GM13977 (cell line): ENCODE data around the gene DKK1.

Experiments used
- DNase-seq: peaks from one replicate; pipeline ENCODE4 v3.0.0; 2012; ENCODE audit warnings: low spot score
- in situ Hi-C: fragments of 300-500 bp; cut with MboI; formaldehyde crosslinking; loops from one replicate; pipeline ENCODE4 v1.12.0; 2022; ENCODE audit warnings: low sequenced_read_pairs, low pct_unique_long_range_greater_than_20kb, mixed read lengths, inconsistent platforms; ENCODE audit not compliant: unreplicated experiment
- TF ChIP-seq, protein P1 (sequence below): IDR thresholded peaks from 2 replicates; pipeline ENCODE4 v1.5.1; 2012; ENCODE audit warnings: mild to moderate bottlenecking, control low read depth; ENCODE audit not compliant: insufficient read depth; ENCODE audit errors: extremely low read depth, missing control alignments

Gene DKK1

DNA sequence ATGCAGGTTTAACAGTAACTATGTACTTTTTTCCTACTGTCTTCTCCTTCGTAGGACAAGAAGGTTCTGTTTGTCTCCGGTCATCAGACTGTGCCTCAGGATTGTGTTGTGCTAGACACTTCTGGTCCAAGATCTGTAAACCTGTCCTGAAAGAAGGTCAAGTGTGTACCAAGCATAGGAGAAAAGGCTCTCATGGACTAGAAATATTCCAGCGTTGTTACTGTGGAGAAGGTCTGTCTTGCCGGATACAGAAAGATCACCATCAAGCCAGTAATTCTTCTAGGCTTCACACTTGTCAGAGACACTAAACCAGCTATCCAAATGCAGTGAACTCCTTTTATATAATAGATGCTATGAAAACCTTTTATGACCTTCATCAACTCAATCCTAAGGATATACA lies 2.4 kb downstream of the DKK1 start:
- DNase-seq, result no peak
- TF ChIP-seq, protein P1, sequence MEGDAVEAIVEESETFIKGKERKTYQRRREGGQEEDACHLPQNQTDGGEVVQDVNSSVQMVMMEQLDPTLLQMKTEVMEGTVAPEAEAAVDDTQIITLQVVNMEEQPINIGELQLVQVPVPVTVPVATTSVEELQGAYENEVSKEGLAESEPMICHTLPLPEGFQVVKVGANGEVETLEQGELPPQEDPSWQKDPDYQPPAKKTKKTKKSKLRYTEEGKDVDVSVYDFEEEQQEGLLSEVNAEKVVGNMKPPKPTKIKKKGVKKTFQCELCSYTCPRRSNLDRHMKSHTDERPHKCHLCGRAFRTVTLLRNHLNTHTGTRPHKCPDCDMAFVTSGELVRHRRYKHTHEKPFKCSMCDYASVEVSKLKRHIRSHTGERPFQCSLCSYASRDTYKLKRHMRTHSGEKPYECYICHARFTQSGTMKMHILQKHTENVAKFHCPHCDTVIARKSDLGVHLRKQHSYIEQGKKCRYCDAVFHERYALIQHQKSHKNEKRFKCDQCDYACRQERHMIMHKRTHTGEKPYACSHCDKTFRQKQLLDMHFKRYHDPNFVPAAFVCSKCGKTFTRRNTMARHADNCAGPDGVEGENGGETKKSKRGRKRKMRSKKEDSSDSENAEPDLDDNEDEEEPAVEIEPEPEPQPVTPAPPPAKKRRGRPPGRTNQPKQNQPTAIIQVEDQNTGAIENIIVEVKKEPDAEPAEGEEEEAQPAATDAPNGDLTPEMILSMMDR, result no peak
- in situ Hi-C loops, result loop anchor here (10.0 to 25.0 kb wide), 2 partner anchors 168 to 271 kb away; no protein-coding TSS in a partner anchor

DNA sequence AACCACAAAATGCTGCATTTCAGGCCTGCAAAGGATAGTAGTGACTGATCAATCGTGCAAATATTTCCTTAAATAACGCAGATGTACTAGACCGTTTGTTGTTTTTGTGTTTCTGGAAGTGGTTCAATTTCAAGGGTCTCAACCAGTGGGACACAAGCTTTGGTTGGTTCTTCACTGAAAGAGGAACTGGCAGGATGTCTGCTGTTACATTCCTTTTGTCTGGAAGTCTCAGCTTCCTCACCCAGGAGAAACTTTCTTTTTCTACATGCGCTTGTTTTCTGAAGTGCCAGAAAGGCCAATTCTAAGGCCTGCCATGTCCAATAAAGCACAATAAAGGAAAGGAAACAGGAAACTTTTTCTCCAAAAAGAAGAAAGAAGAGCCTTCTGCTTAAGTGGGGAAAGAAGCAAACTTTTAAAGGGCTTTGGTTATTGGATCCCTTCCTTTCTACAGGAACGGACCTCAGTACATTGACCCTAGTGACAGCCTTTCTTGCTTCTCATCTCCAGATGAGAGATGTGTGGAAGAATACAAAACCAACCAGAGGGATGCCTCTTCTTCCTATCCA lies 4.1 kb downstream of the DKK1 start:
- in situ Hi-C loops, result loop anchor here (10.0 to 25.0 kb wide), 2 partner anchors 167 to 269 kb away; no protein-coding TSS in a partner anchor
- TF ChIP-seq, protein P1, result no peak
- no peak for DNase-seq

- in situ Hi-C loops, result loop anchor here (10.0 to 25.0 kb wide), 2 partner anchors 166 to 268 kb away; no protein-coding TSS in a partner anchor
- TF ChIP-seq, protein P1, result no peak
- DNase-seq, result no peak
Observed at GRCh38 chr10:52318822-52319464, 4.9 kb downstream of the DKK1 start.

DNA sequence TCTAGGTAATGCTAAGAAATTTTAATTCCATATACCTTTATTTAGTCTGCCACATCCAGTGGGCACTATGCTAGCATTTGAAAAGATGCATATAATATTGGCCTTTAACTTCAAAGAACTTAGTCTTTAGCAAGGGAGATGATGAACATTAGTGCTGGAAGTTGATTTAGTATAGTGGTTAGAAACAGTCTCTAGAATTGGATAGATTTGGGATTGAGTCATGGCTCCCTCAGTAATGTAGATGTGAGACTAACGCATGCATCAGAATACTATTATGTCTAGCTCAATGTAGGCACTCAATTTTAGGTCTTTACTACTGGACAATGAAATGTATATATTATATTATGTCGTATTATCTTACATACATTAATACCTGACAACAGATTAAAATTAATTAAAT lies 5.8 kb downstream of the DKK1 start:
- in situ Hi-C loops, result loop anchor here (10.0 to 25.0 kb wide), 2 partner anchors 165 to 267 kb away; no protein-coding TSS in a partner anchor
- no peak for DNase-seq
- TF ChIP-seq, protein P1, result no peak

- in situ Hi-C loops, result loop anchor here (25.0 kb wide), 1 partner anchor 265 kb away; no protein-coding TSS in a partner anchor
- TF ChIP-seq, protein P1, result no peak
- DNase-seq, result no peak
Observed at GRCh38 chr10:52322323-52322722, 8.2 kb downstream of the DKK1 start.

- TF ChIP-seq, protein P1, result no peak
- DNase-seq, result no peak
- in situ Hi-C loops, result loop anchor here (25.0 kb wide), 1 partner anchor 264 kb away; no protein-coding TSS in a partner anchor
Observed at GRCh38 chr10:52322936-52323335, 8.9 kb downstream of the DKK1 start.
